ACC112 (cell line): ENCODE data around the gene IMPG2.
A peak's percentile ranks its signal among the peaks of the same experiment; 100 is the strongest.

Experiments
- H2AFZ ChIP-seq: fragments of 200-600 bp; sonication (generic); one replicate; pipeline ENCODE4 v1.6.0; 2017; ENCODE audit warnings: antibody characterized with exemption, low read length; ENCODE audit not compliant: unreplicated experiment
- H3K27ac ChIP-seq: fragments of 200-600 bp; sonication (generic); 2 replicates; pipeline ENCODE4 v1.5.1; 2014; ENCODE audit warnings: low read depth, mild to moderate bottlenecking, antibody characterized with exemption, low read length, moderate library complexity
- H3K27me3 ChIP-seq: fragments of 200-600 bp; sonication (generic); 2 replicates; pipeline ENCODE4 v1.6.1; 2014; ENCODE audit warnings: mild to moderate bottlenecking, antibody characterized with exemption, low read length, moderate library complexity, mixed read lengths; ENCODE audit not compliant: insufficient read depth
- H3K36me3 ChIP-seq: fragments of 200-600 bp; sonication (generic); 2 replicates; pipeline ENCODE4 v1.6.1; 2016; ENCODE audit warnings: mild to moderate bottlenecking, antibody characterized with exemption, low read length, moderate library complexity, mixed read lengths; ENCODE audit not compliant: insufficient read depth
- H3K4me1 ChIP-seq: fragments of 200-600 bp; sonication (generic); one replicate; pipeline ENCODE4 v1.6.1; 2016; ENCODE audit warnings: low read length, mixed read lengths; ENCODE audit not compliant: insufficient read depth, unreplicated experiment, control insufficient read depth
- H3K4me3 ChIP-seq: fragments of 200-600 bp; sonication (generic); 2 replicates; pipeline ENCODE4 v1.5.1; 2014; ENCODE audit warnings: mild to moderate bottlenecking, low read depth, low read length
- H3K79me2 ChIP-seq: fragments of 200-600 bp; sonication (generic); one replicate; pipeline ENCODE4 v1.6.0; 2016; ENCODE audit warnings: low read length; ENCODE audit not compliant: control insufficient read depth, unreplicated experiment, insufficient read depth

IMPG2 gene

GRCh38 chr3:101216710-101217465 lies 103.5 kb downstream of the IMPG2 start:
- Histone ChIP-seq H3K4me3 (no peak overlapping the region), H3K27me3 (no peaks in the 10 kb centered on the region), H3K4me1 (no peaks in the 10 kb centered on the region), H3K27ac (no peak overlapping the region), H2AFZ (no peak overlapping the region), H3K36me3 (no peaks in the 10 kb centered on the region), H3K79me2 (no peaks in the 10 kb centered on the region)

- H3K4me1 ChIP-seq: no peaks in the 10 kb centered on the region
- no peak overlapping the region for H2AFZ ChIP-seq
- no peaks in the 10 kb centered on the region for H3K36me3 ChIP-seq
- H3K27ac ChIP-seq: no peak overlapping the region
- H3K27me3 ChIP-seq: no peaks in the 10 kb centered on the region
- no peak overlapping the region for H3K4me3 ChIP-seq
- no peaks in the 10 kb centered on the region for H3K79me2 ChIP-seq
Observed at GRCh38 chr3:101212730-101213129, 107.6 kb downstream of the IMPG2 start.

GRCh38 chr3:101204246-101204645 lies 116.1 kb downstream of the IMPG2 start:
- Histone ChIP-seq H2AFZ (no peak overlapping the region), H3K4me3 (no peak overlapping the region), H3K27ac (no peak overlapping the region), H3K36me3 (no peaks in the 10 kb centered on the region), H3K79me2 (no peaks in the 10 kb centered on the region), H3K4me1 (no peaks in the 10 kb centered on the region), H3K27me3 (no peaks in the 10 kb centered on the region)

- no peaks in the 10 kb centered on the region for H3K27me3 ChIP-seq
- H3K36me3 ChIP-seq: no peaks in the 10 kb centered on the region
- H2AFZ ChIP-seq: no peak overlapping the region
- no peak overlapping the region for H3K27ac ChIP-seq
- H3K4me1 ChIP-seq: no peaks in the 10 kb centered on the region
- H3K4me3 ChIP-seq: no peak overlapping the region
- H3K79me2 ChIP-seq: no peaks in the 10 kb centered on the region
Observed at GRCh38 chr3:101203411-101203810, 117.0 kb downstream of the IMPG2 start.

GRCh38 chr3:101202640-101203039 lies 117.7 kb downstream of the IMPG2 start:
- Histone ChIP-seq H2AFZ (no peak overlapping the region), H3K27ac (no peak overlapping the region), H3K36me3 (no peaks in the 10 kb centered on the region), H3K27me3 (no peaks in the 10 kb centered on the region), H3K79me2 (no peaks in the 10 kb centered on the region), H3K4me3 (no peak overlapping the region), H3K4me1 (no peaks in the 10 kb centered on the region)

GRCh38 chr3:101200461-101200860 lies 119.9 kb downstream of the IMPG2 start:
- Histone ChIP-seq H3K27ac (no peak overlapping the region), H3K36me3 (no peaks in the 10 kb centered on the region), H3K4me1 (peaks cover 11% of the 10 kb centered on the region), H3K27me3 (no peaks in the 10 kb centered on the region), H3K79me2 (no peaks in the 10 kb centered on the region), H3K4me3 (no peak overlapping the region), H2AFZ (no peak overlapping the region)

GRCh38 chr3:101195951-101196713 lies 124.2 kb downstream of the IMPG2 start:
- Histone ChIP-seq H3K79me2 (no peaks in the 10 kb centered on the region), H3K36me3 (no peaks in the 10 kb centered on the region), H3K4me1 (peaks cover 28% of the 10 kb centered on the region), H3K27ac (peak overlapping the region; percentile 64), H3K4me3 (no peak overlapping the region), H2AFZ (peak overlapping the region; percentile 61), H3K27me3 (no peaks in the 10 kb centered on the region)

- H3K4me1 ChIP-seq: peaks cover 35% of the 10 kb centered on the region
- peak overlapping the region; percentile 44 for H3K27ac ChIP-seq
- no peak overlapping the region for H2AFZ ChIP-seq
- H3K4me3 ChIP-seq: no peak overlapping the region
- H3K36me3 ChIP-seq: no peaks in the 10 kb centered on the region
- H3K27me3 ChIP-seq: no peaks in the 10 kb centered on the region
- H3K79me2 ChIP-seq: no peaks in the 10 kb centered on the region
Observed at GRCh38 chr3:101194392-101194791, 126.0 kb downstream of the IMPG2 start.

- H3K27ac ChIP-seq: peak overlapping the region; percentile 44
- no peak overlapping the region for H3K4me3 ChIP-seq
- no peaks in the 10 kb centered on the region for H3K79me2 ChIP-seq
- no peaks in the 10 kb centered on the region for H3K36me3 ChIP-seq
- peaks cover 36% of the 10 kb centered on the region for H3K4me1 ChIP-seq
- no peaks in the 10 kb centered on the region for H3K27me3 ChIP-seq
- H2AFZ ChIP-seq: no peak overlapping the region
Observed at GRCh38 chr3:101193957-101194356, 126.4 kb downstream of the IMPG2 start.

- H3K4me3 ChIP-seq: no peak overlapping the region
Observed at GRCh38 chr3:101189796-101190195, 130.6 kb downstream of the IMPG2 start.

GRCh38 chr3:101189176-101189575 lies 131.2 kb downstream of the IMPG2 start:
- Histone ChIP-seq H3K27ac (peak overlapping the region; percentile 60; the same call in 1 of the 2 replicates), H3K4me3 (no peak overlapping the region), H3K36me3 (no peaks in the 10 kb centered on the region), H3K79me2 (no peaks in the 10 kb centered on the region), H3K27me3 (no peaks in the 10 kb centered on the region), H2AFZ (no peak overlapping the region), H3K4me1 (peaks cover 20% of the 10 kb centered on the region)

More at GRCh38 chr3:101189796-101190195, 130.6 kb downstream of the IMPG2 start:
- Histone ChIP-seq H3K36me3 (no peaks in the 10 kb centered on the region), H3K27me3 (no peaks in the 10 kb centered on the region), H2AFZ (peak overlapping the region; percentile 31), H3K27ac (peak overlapping the region; percentile 60), H3K79me2 (no peaks in the 10 kb centered on the region), H3K4me1 (peaks cover 24% of the 10 kb centered on the region)
